PC-9 (cell line): ENCODE results near the gene LAMA5. TPM values are rescaled to one million over a fixed set of nuclear protein-coding genes. Genes with fewer than 3 reads are reported as not detected.
A peak's percentile ranks its signal among the peaks of the same experiment; 100 is the strongest.

ENCODE experiments used
- BruUV-seq: library from RNA; stranded (reverse); fragments of 400-500 nt; replicated peaks from 2 replicates; lab custom pipeline; 2021; lab: Mats Ljungman, UMichigan
- CTCF ChIA-PET: fragments of 300-600 bp; sonication (Branson Sonifier 250); formaldehyde crosslinking; loops from one replicate; lab custom pipeline; 2022; ENCODE audit warnings: antibody characterized with exemption; lab: Charles Lee
- POLR2A ChIA-PET: fragments of 300-600 bp; sonication (Branson Sonifier 250); formaldehyde crosslinking; loops from one replicate; lab custom pipeline; 2022; ENCODE audit warnings: antibody characterized with exemption; ENCODE audit not compliant: unreplicated experiment; lab: Charles Lee
- DNase-seq, 2 experiments: peaks; one replicate each; pipeline versions ENCODE4 v3.0.0 to v3.0.0-alpha.2; 2015 to 2022; ENCODE audit warnings: mixed read lengths in 1 of 2
- H2AFZ ChIP-seq: fragments of 200-600 bp; sonication (generic); 2 replicates; pipeline ENCODE4 v1.8.1; 2017; ENCODE audit warnings: antibody characterized with exemption
- H3F3A ChIP-seq: fragments of 200-600 bp; sonication (generic); 2 replicates; pipeline ENCODE4 v1.8.1; 2017; ENCODE audit warnings: antibody characterized with exemption, mild to moderate bottlenecking, low read depth; ENCODE audit not compliant: insufficient read depth
- H3K27ac ChIP-seq: fragments of 200-600 bp; sonication (generic); 2 replicates; pipeline ENCODE4 v1.6.1; 2016; ENCODE audit warnings: mixed run types
- H3K27me3 ChIP-seq: fragments of 200-600 bp; sonication (generic); 2 replicates; pipeline ENCODE4 v1.6.1; 2016; ENCODE audit warnings: low read depth, mixed run types; ENCODE audit not compliant: insufficient read depth
- H3K36me3 ChIP-seq: fragments of 200-600 bp; sonication (generic); 2 replicates; pipeline ENCODE4 v1.6.1; 2016; ENCODE audit warnings: low read depth, mixed run types
- H3K4me1 ChIP-seq: fragments of 200-600 bp; sonication (generic); replicated peaks from 2 replicates; pipeline ENCODE4 v1.6.1; 2016; ENCODE audit warnings: mixed run types; ENCODE audit not compliant: insufficient read depth
- H3K4me2 ChIP-seq: fragments of 200-600 bp; sonication (generic); 2 replicates; pipeline ENCODE4 v1.6.1; 2017; ENCODE audit warnings: mixed run types
- H3K4me3 ChIP-seq: fragments of 200-600 bp; sonication (generic); 2 replicates; pipeline ENCODE4 v1.6.1; 2016; ENCODE audit warnings: mixed run types
- H3K79me2 ChIP-seq: fragments of 200-600 bp; sonication (generic); 2 replicates; pipeline ENCODE4 v1.6.1; 2017; ENCODE audit warnings: low read depth, mixed run types
- H3K9me2 ChIP-seq: fragments of 200-600 bp; sonication (generic); 2 replicates; pipeline ENCODE4 v1.8.1; 2017; ENCODE audit warnings: mild to moderate bottlenecking; ENCODE audit not compliant: insufficient read depth
- H3K9me3 ChIP-seq: fragments of 200-600 bp; sonication (generic); 2 replicates; pipeline ENCODE4 v1.8.1; 2016; ENCODE audit warnings: low read depth; ENCODE audit not compliant: insufficient read depth
- H4K20me1 ChIP-seq: fragments of 200-600 bp; sonication (generic); 2 replicates; pipeline ENCODE4 v1.8.1; 2017; ENCODE audit not compliant: insufficient read depth
- EZH2 ChIP-seq: fragments of 200-600 bp; sonication (generic); IDR thresholded peaks from 2 replicates; pipeline ENCODE4 v1.8.0; 2017; ENCODE audit warnings: antibody characterized with exemption, low read depth
- intact Hi-C: fragments of 100-400 bp; cut with micrococcal nuclease; formaldehyde crosslinking; loops from one replicate; pipeline ENCODE4 v1.10.0; 2022; ENCODE audit not compliant: unreplicated experiment
- total RNA-seq: library from RNA; stranded (reverse); gene quantifications from 2 replicates; pipeline ENCODE4 v1.2.3, GENCODE V29; 2021
- TF ChIP-seq, protein P1 (sequence below): fragments of 200-600 bp; sonication (generic); conservative IDR thresholded peaks from 2 replicates; pipeline ENCODE4 v1.6.1; 2017; ENCODE audit warnings: mixed run types, antibody characterized with exemption, mild to moderate bottlenecking, moderate library complexity

The LAMA5 gene
- total RNA-seq, 1 experiment from 2014 or later: 700 TPM

DNA sequence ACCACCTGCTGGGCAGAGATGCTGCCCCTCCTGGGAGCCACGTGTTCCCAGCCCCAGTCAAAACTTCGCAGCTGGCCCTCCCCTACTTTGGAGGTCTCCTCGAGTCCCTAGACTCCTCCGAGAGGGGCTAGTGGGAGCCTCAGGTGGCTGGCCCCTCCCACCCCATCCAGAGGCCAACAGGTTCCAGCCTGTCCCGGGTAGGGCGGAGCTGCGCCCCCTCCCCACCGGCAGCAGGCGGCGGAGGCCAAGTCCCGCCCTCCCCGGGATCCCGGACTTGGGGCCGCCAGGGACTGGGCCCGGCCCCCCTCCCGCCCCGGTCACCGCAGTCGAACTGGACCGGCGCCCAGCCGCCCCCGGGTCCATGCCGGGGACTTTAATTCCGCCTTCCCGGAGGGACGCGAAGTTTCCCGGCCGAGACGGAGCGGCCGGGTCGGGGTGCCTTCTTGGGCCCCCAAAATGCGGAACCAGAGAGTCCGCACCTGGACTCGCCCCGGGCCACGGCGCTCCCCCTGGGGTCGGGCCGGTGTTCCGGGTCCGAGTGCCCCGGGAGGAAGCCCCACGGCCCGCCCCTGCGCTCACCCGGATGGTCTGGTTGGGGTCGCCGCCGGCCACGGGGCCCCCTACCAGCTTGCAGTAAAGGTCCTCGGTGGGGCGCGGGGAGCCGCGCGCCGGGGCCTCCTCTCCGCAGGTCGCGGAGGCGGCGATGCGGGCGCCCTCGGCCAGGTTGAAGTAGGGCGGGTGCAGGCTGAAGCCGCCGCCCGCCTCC, 559 bp downstream of the LAMA5 start:
- Histone ChIP-seq H3K36me3 (0 out of 2 replicates have a peak, but pooled peaks cover 5% of the 10 kb centered on the region), H3K27me3 (no peaks in the 10 kb centered on the region), H3K4me2 (peak overlapping the region; percentile 96), H3K79me2 (peaks cover 56% of the 10 kb centered on the region), H4K20me1 (peaks cover 18% of the 10 kb centered on the region), H3K27ac (peak overlapping the region; percentile 68), H2AFZ (no peak overlapping the region), H3F3A (peaks cover 57% of the 10 kb centered on the region), H3K4me3 (peak overlapping the region; percentile 78), H3K9me2 (no peaks in the 10 kb centered on the region), H3K9me3 (no peaks in the 10 kb centered on the region), H3K4me1 (peaks cover 70% of the 10 kb centered on the region)
- peak; percentile 64 to 91 for DNase-seq
- intact Hi-C loops: loop anchor here (1.0 to 5.0 kb wide), 3 partner anchors 16 to 426 kb away; partner anchors contain the start of gene OSBPL2
- ChIA-PET CTCF (interaction anchor here (0.6 to 1.7 kb wide), 2 partner anchors 14 to 15 kb away, joined by 3 to 6 read pairs; no protein-coding TSS in a partner anchor), POLR2A (interaction anchor here (0.6 to 2.5 kb wide), 5 partner anchors 13 to 1170 kb away, joined by 3 to 41 read pairs (median 3); no protein-coding TSS in a partner anchor)
- TF ChIP-seq, protein P1, sequence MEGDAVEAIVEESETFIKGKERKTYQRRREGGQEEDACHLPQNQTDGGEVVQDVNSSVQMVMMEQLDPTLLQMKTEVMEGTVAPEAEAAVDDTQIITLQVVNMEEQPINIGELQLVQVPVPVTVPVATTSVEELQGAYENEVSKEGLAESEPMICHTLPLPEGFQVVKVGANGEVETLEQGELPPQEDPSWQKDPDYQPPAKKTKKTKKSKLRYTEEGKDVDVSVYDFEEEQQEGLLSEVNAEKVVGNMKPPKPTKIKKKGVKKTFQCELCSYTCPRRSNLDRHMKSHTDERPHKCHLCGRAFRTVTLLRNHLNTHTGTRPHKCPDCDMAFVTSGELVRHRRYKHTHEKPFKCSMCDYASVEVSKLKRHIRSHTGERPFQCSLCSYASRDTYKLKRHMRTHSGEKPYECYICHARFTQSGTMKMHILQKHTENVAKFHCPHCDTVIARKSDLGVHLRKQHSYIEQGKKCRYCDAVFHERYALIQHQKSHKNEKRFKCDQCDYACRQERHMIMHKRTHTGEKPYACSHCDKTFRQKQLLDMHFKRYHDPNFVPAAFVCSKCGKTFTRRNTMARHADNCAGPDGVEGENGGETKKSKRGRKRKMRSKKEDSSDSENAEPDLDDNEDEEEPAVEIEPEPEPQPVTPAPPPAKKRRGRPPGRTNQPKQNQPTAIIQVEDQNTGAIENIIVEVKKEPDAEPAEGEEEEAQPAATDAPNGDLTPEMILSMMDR: no peak
- TF ChIP-seq EZH2: no peak
- BruUV-seq: no TSS peak

DNA sequence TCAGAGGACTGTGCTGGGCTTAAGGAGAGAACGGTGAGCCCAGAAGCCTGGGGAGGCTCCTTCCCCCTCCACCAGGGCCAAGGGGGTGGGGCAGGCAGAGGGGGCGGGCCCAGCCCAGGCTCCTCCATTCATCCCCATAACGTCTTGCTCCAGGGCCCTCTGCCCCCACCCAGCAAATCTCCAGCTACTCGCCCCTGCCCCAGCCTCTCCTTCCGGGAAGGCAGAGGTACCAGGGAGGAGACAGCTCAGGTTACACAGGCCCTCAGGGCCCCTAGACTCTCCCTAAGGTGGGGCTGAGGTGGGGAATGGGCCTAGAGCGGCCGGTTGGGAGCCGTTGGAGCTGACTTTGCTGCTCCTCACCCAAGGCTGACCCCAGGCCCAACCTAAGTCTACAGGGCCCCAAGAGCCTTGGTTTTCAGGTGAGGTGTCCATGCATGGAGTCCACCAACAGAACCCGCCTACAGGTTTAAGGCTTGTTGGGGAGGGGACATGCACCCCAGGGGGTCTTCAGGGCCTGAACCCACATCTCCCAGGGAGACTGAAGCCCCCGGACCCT, 1.2 kb downstream of the LAMA5 start:
- Histone ChIP-seq H3K27me3 (no peaks in the 10 kb centered on the region), H3K4me1 (peaks cover 70% of the 10 kb centered on the region), H3K4me3 (peak overlapping the region; percentile 78), H3K9me3 (no peaks in the 10 kb centered on the region), H3K79me2 (peaks cover 62% of the 10 kb centered on the region), H4K20me1 (peaks cover 22% of the 10 kb centered on the region), H3K36me3 (0 out of 2 replicates have a peak, but pooled peaks cover 5% of the 10 kb centered on the region), H3K9me2 (no peaks in the 10 kb centered on the region), H3K27ac (peak overlapping the region; percentile 92), H2AFZ (no peak overlapping the region), H3K4me2 (peak overlapping the region; percentile 96), H3F3A (peaks cover 58% of the 10 kb centered on the region)
- TF ChIP-seq EZH2: no peak
- TF ChIP-seq, protein P1: no peak
- ChIA-PET POLR2A (interaction anchor here (0.6 to 2.5 kb wide), 9 partner anchors 12 to 1170 kb away, joined by 3 to 41 read pairs (median 3); no protein-coding TSS in a partner anchor), CTCF (interaction anchor here (0.6 to 1.7 kb wide), 2 partner anchors 13 to 15 kb away, joined by 3 to 6 read pairs; no protein-coding TSS in a partner anchor)
- intact Hi-C loops: loop anchor here (1.0 to 5.0 kb wide), 3 partner anchors 16 to 426 kb away; partner anchors contain the start of gene OSBPL2
- TSS peak; percentile 32 for BruUV-seq
- peak; percentile 95 to 97 for DNase-seq
